OCI-LY7 (cell line): ENCODE results near the gene MTRF1L.

ENCODE experiments used
- CTCF ChIP-seq: fragments of 200-600 bp; sonication (generic); conservative IDR thresholded peaks from 2 replicates; pipeline ENCODE4 v1.5.1; 2014; ENCODE audit warnings: mild to moderate bottlenecking, antibody characterized with exemption, low read length, moderate library complexity, mixed read lengths
- EZH2phosphoT487 ChIP-seq: fragments of 200-600 bp; sonication (generic); IDR thresholded peaks from 2 replicates; pipeline ENCODE4 v1.6.1; 2018; ENCODE audit warnings: low read depth, borderline replicate concordance, mild to moderate bottlenecking, mixed run types, antibody characterized with exemption, low read length, moderate library complexity, mixed read lengths

- TF ChIP-seq CTCF (no peak), EZH2phosphoT487 (no peak)
These were observed 25.0 kb upstream of the MTRF1L start for GRCh38 chr6:153027480-153027879.
